Adrenal gland (tissue), 5 donors: ENCODE measurements around the gene CCHCR1.

Source experiments
- CTCF ChIP-seq, 6 experiments: fragments of 450-650 bp in 4 of 6; fragments of 200-600 bp in 2 of 6; sonication (generic) in 1 of 6; IDR thresholded peaks; 1 replicate in 5 of 6; 2 replicates in 1 of 6; pipeline versions ENCODE4 v1.5.1 to v1.8.0; 2016 to 2021; ENCODE audit warnings: antibody characterized with exemption in 6 of 6, mild to moderate bottlenecking in 2 of 6, moderate library complexity in 1 of 6
- POLR2A ChIP-seq, 2 donors: fragments of 450-650 bp; IDR thresholded peaks; one replicate each; pipeline ENCODE4 v1.6.1; 2017; ENCODE audit warnings: antibody characterized with exemption in 2 of 2, mild to moderate bottlenecking in 2 of 2, moderate library complexity in 1 of 2
- donor health status: DM: no; HTN: no; CAD: no.

- no peak for TF ChIP-seq CTCF (IDR thresholded peaks at IDR 0.05)
- TF ChIP-seq POLR2A (IDR thresholded peaks at IDR 0.05) = no peak
Measured at GRCh38 chr6:31130751-31131150, 26.9 kb downstream of the CCHCR1 start.
